ENCODE data around the gene PIM1. TPM values are rescaled to one million over a fixed set of nuclear protein-coding genes. Genes with fewer than 3 reads are reported as not detected.

PIM1 gene
- polyA plus RNA-seq, 1 experiment = 35.3 TPM

DNA sequence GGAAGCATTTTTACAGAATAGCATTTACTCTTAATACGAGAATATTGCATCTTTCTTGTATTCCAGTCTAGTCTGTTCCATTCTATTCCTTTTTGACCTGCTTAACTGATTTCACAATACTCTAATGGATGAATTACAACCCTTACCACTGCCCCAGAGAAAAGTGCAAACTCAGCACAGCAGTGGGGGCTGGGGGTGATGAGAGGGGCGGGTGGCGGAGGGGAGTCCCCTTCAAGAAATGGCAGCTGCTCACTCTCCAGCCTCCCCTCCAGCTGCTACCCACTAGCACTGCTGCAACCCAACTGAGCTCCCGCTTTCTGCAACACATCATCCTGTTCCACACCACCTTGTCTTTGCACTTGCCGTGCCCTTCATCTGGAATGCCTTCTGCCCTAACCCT is 30.1 kb downstream of the PIM1 start:
- ChIA-PET CTCF (interaction anchor here (2.9 to 20.3 kb wide), 2 partner anchors 10 to 176 kb away, joined by 12 to 597 read pairs; no protein-coding TSS in a partner anchor), POLR2A (no interaction called here)
- no peaks in the 10 kb centered on the region for H3K27me3 ChIP-seq (ENCODE audit: control insufficient read depth, insufficient read depth, low read length)
- H3K27ac ChIP-seq (ENCODE audit: low read depth, low read length) = no peak overlapping the region
- TF ChIP-seq, protein P1, sequence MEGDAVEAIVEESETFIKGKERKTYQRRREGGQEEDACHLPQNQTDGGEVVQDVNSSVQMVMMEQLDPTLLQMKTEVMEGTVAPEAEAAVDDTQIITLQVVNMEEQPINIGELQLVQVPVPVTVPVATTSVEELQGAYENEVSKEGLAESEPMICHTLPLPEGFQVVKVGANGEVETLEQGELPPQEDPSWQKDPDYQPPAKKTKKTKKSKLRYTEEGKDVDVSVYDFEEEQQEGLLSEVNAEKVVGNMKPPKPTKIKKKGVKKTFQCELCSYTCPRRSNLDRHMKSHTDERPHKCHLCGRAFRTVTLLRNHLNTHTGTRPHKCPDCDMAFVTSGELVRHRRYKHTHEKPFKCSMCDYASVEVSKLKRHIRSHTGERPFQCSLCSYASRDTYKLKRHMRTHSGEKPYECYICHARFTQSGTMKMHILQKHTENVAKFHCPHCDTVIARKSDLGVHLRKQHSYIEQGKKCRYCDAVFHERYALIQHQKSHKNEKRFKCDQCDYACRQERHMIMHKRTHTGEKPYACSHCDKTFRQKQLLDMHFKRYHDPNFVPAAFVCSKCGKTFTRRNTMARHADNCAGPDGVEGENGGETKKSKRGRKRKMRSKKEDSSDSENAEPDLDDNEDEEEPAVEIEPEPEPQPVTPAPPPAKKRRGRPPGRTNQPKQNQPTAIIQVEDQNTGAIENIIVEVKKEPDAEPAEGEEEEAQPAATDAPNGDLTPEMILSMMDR (IDR thresholded peaks at IDR 0.05; ENCODE audit: low read depth, low read length) = no peak
- no peak for DNase-seq (ENCODE audit: low read depth, low spot score)
- no peaks in the 10 kb centered on the region for H3K9me3 ChIP-seq (ENCODE audit: control insufficient read depth, insufficient read depth, low read length)
- no peak overlapping the region for H3K4me3 ChIP-seq (ENCODE audit: low read depth, low read length)

DNA sequence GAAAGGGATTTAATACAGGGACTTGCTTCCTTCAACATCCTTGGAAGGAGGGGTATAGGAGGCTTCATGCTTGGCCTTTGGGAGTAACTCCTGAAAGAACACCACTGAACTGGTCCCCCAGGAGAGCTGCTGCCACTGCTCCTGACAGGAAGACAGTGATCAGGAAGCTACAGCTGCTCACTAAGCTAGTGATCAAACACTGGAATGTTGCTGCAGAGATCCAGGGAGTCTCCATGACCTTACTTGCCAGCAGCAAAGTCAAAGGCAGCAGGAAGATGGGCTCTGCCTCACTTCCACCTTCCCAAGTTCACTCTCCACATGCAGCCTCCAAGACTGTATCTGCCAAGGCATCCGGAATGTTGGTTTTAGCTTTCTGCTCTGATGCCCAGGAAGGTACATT is 31.8 kb downstream of the PIM1 start:
- ChIA-PET CTCF (interaction anchor here (20.3 kb wide), 1 partner anchor 177 kb away, joined by 597 read pairs; no protein-coding TSS in a partner anchor), POLR2A (interaction anchor here (0.6 kb wide), 1 partner anchor 57 kb away, joined by 3 read pairs; no protein-coding TSS in a partner anchor)
- Histone ChIP-seq H3K27me3 (ENCODE audit: control insufficient read depth, insufficient read depth, low read length) (no peaks in the 10 kb centered on the region), H3K9me3 (ENCODE audit: control insufficient read depth, insufficient read depth, low read length) (no peaks in the 10 kb centered on the region), H3K4me3 (ENCODE audit: low read depth, low read length) (no peak overlapping the region), H3K27ac (ENCODE audit: low read depth, low read length) (no peak overlapping the region)
- DNase-seq (ENCODE audit: low read depth, low spot score) = no peak
- TF ChIP-seq, protein P1 (IDR thresholded peaks at IDR 0.05; ENCODE audit: low read depth, low read length) = no peak

DNA sequence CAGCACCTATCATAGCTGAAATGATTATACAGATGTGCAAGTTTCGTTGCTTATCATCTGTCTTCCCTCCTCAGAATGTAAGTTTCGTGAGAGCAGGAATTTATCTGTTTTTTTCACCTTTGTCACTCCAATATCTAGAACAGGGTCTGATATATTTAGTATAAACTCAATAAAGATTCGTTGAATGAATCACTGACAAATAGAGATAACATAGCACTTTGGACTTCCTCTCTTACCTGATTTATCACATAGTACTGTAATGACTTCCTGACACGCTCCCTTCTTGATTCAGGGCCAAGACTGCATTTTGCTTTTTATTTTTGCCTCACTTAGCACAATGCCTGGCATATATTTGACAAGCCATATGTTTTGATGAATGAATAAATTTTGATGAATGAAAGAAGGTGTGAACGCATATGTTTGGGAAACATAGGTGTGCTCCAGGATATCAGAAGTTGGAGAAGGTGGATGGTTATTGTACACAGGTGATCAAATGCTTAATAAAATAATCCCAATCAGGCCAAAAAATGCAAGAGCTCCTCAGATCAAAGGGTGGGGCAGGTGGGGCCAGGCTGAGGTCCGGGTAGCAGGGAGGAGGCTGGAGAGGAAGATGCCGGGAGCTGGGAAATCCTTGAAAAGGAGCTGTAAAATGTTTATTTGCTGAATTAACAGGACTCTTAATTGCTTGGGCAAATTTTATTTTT is 33.0 kb downstream of the PIM1 start:
- no peak overlapping the region for H3K4me3 ChIP-seq (ENCODE audit: low read depth, low read length)
- no peak overlapping the region for H3K27ac ChIP-seq (ENCODE audit: low read depth, low read length)
- ChIA-PET CTCF (interaction anchor here (0.7 to 20.3 kb wide), 2 partner anchors 27 to 178 kb away, joined by 3 to 597 read pairs; no protein-coding TSS in a partner anchor), POLR2A (no interaction called here)
- TF ChIP-seq, protein P1 (IDR thresholded peaks at IDR 0.05; ENCODE audit: low read depth, low read length) = no peak
- H3K9me3 ChIP-seq (ENCODE audit: control insufficient read depth, insufficient read depth, low read length) = no peaks in the 10 kb centered on the region
- no peaks in the 10 kb centered on the region for H3K27me3 ChIP-seq (ENCODE audit: control insufficient read depth, insufficient read depth, low read length)
- DNase-seq (ENCODE audit: low read depth, low spot score) = no peak

DNA sequence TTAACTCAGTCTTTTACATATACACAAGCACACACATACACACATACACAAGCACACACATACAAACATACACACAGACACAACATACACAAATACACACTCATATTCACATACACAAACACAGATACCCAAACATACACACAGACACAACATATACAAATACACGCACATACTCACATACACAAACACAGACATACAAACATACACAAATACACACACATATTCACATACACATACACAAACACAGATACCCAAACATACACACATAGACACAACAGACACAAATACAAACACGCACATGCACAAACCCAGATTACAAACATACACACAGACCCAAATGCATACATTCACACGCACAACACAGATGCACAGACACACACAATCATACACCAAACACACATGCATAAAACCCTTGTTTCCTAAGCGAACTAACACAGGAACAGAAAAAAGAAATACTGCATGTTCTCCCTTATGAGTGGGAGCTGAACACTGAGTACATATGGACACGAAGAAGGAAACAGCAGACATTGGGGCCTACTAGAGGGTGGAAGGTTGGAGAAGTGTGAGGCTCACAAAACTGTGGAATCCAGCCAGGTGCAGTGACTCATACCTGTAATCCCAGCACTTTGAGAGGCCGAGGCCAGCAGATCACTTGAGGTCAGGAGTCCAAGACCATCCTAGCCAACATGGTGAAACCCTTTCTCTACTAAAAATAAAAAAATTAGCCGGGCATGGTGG is 34.2 kb downstream of the PIM1 start:
- CTCF ChIA-PET = interaction anchor here (20.3 kb wide), 1 partner anchor 180 kb away, joined by 597 read pairs; no protein-coding TSS in a partner anchor
- POLR2A ChIA-PET = no interaction called here
- TF ChIP-seq, protein P1 (IDR thresholded peaks at IDR 0.05; ENCODE audit: low read depth, low read length) = no peak
- no peaks in the 10 kb centered on the region for H3K9me3 ChIP-seq (ENCODE audit: control insufficient read depth, insufficient read depth, low read length)
- no peak overlapping the region for H3K4me3 ChIP-seq (ENCODE audit: low read depth, low read length)
- H3K27ac ChIP-seq (ENCODE audit: low read depth, low read length) = no peak overlapping the region
- no peak for DNase-seq (ENCODE audit: low read depth, low spot score)
- H3K27me3 ChIP-seq (ENCODE audit: control insufficient read depth, insufficient read depth, low read length) = no peaks in the 10 kb centered on the region
